ENCODE results near the gene CLEC10A. TPM values are rescaled to one million over a fixed set of nuclear protein-coding genes. Genes with fewer than 3 reads are reported as not detected.

Gene CLEC10A
- total RNA-seq, 1 donor from 2014 or later = not detected

GRCh38 chr17:7113273-7114071 is 33.4 kb upstream of the CLEC10A start:
- H3K4me3 Mint-ChIP-seq = no peak overlapping the region
- H3K9me3 Mint-ChIP-seq = no peaks in the 10 kb centered on the region
- intact Hi-C loops (cut with micrococcal nuclease) = no loop called here
- no peaks in the 10 kb centered on the region for H3K36me3 Mint-ChIP-seq (ENCODE audit: low read depth)
- peaks cover 14% of the 10 kb centered on the region for H3K4me1 Mint-ChIP-seq (ENCODE audit: low read depth)
- DNase-seq (ENCODE audit: low spot score) = no peak
- no peak overlapping the region for H3K27ac Mint-ChIP-seq
- H3K27me3 Mint-ChIP-seq (ENCODE audit: insufficient read depth) = peaks cover 5% of the 10 kb centered on the region

GRCh38 chr17:7112510-7113108 is 32.6 kb upstream of the CLEC10A start:
- Mint-ChIP-seq H3K36me3 (ENCODE audit: low read depth) (no peaks in the 10 kb centered on the region), H3K4me1 (ENCODE audit: low read depth) (peaks cover 14% of the 10 kb centered on the region), H3K27me3 (ENCODE audit: insufficient read depth) (peaks cover 5% of the 10 kb centered on the region), H3K9me3 (no peaks in the 10 kb centered on the region), H3K27ac (no peak overlapping the region), H3K4me3 (no peak overlapping the region)
- intact Hi-C loops (cut with micrococcal nuclease) = no loop called here
- no peak for DNase-seq (ENCODE audit: low spot score)

- Mint-ChIP-seq H3K4me1 (ENCODE audit: low read depth) (peaks cover 14% of the 10 kb centered on the region), H3K4me3 (no peak overlapping the region), H3K36me3 (ENCODE audit: low read depth) (no peaks in the 10 kb centered on the region), H3K9me3 (no peaks in the 10 kb centered on the region), H3K27ac (no peak overlapping the region), H3K27me3 (ENCODE audit: insufficient read depth) (peaks cover 5% of the 10 kb centered on the region)
- no peak for DNase-seq (ENCODE audit: low spot score)
- intact Hi-C loops (cut with micrococcal nuclease) = no loop called here
Observed at GRCh38 chr17:7111784-7112509, 31.9 kb upstream of the CLEC10A start.

- no peaks in the 10 kb centered on the region for H3K36me3 Mint-ChIP-seq (ENCODE audit: low read depth)
- H3K27ac Mint-ChIP-seq = no peak overlapping the region
- no peaks in the 10 kb centered on the region for H3K9me3 Mint-ChIP-seq
- intact Hi-C loops (cut with micrococcal nuclease) = no loop called here
- H3K4me3 Mint-ChIP-seq = no peak overlapping the region
- peaks cover 5% of the 10 kb centered on the region for H3K27me3 Mint-ChIP-seq (ENCODE audit: insufficient read depth)
- no peak for DNase-seq (ENCODE audit: low spot score)
- peaks cover 14% of the 10 kb centered on the region for H3K4me1 Mint-ChIP-seq (ENCODE audit: low read depth)
Observed at GRCh38 chr17:7110617-7111306, 30.7 kb upstream of the CLEC10A start.

GRCh38 chr17:7109461-7110322 is 29.6 kb upstream of the CLEC10A start:
- Mint-ChIP-seq H3K4me1 (ENCODE audit: low read depth) (peaks cover 14% of the 10 kb centered on the region), H3K27ac (no peak overlapping the region), H3K9me3 (no peaks in the 10 kb centered on the region), H3K36me3 (ENCODE audit: low read depth) (no peaks in the 10 kb centered on the region), H3K27me3 (ENCODE audit: insufficient read depth) (peaks cover 5% of the 10 kb centered on the region), H3K4me3 (no peak overlapping the region)
- no peak for DNase-seq (ENCODE audit: low spot score)
- intact Hi-C loops (cut with micrococcal nuclease) = no loop called here

GRCh38 chr17:7108981-7109380 is 28.9 kb upstream of the CLEC10A start:
- Mint-ChIP-seq H3K36me3 (ENCODE audit: low read depth) (no peaks in the 10 kb centered on the region), H3K9me3 (no peaks in the 10 kb centered on the region), H3K4me1 (ENCODE audit: low read depth) (peaks cover 14% of the 10 kb centered on the region), H3K27me3 (ENCODE audit: insufficient read depth) (peaks cover 5% of the 10 kb centered on the region), H3K4me3 (no peak overlapping the region), H3K27ac (no peak overlapping the region)
- intact Hi-C loops (cut with micrococcal nuclease) = no loop called here
- no peak for DNase-seq (ENCODE audit: low spot score)

GRCh38 chr17:7108560-7108925 is 28.5 kb upstream of the CLEC10A start:
- intact Hi-C loops (cut with micrococcal nuclease) = no loop called here
- Mint-ChIP-seq H3K36me3 (ENCODE audit: low read depth) (no peaks in the 10 kb centered on the region), H3K9me3 (no peaks in the 10 kb centered on the region), H3K4me3 (no peak overlapping the region), H3K4me1 (ENCODE audit: low read depth) (peaks cover 14% of the 10 kb centered on the region), H3K27ac (no peak overlapping the region), H3K27me3 (ENCODE audit: insufficient read depth) (peaks cover 5% of the 10 kb centered on the region)
- DNase-seq (ENCODE audit: low spot score) = no peak

- no peak for DNase-seq (ENCODE audit: low spot score)
- no peaks in the 10 kb centered on the region for H3K9me3 Mint-ChIP-seq
- peaks cover 9% of the 10 kb centered on the region for H3K27me3 Mint-ChIP-seq (ENCODE audit: insufficient read depth)
- no peak overlapping the region for H3K27ac Mint-ChIP-seq
- H3K4me1 Mint-ChIP-seq (ENCODE audit: low read depth) = peaks cover 14% of the 10 kb centered on the region
- intact Hi-C loops (cut with micrococcal nuclease) = no loop called here
- no peak overlapping the region for H3K4me3 Mint-ChIP-seq
- H3K36me3 Mint-ChIP-seq (ENCODE audit: low read depth) = no peaks in the 10 kb centered on the region
Observed at GRCh38 chr17:7107795-7108559, 27.9 kb upstream of the CLEC10A start.

GRCh38 chr17:7107012-7107754 is 27.1 kb upstream of the CLEC10A start:
- peaks cover 14% of the 10 kb centered on the region for H3K4me1 Mint-ChIP-seq (ENCODE audit: low read depth)
- DNase-seq (ENCODE audit: low spot score) = no peak
- H3K4me3 Mint-ChIP-seq = no peak overlapping the region
- intact Hi-C loops (cut with micrococcal nuclease) = no loop called here
- no peaks in the 10 kb centered on the region for H3K36me3 Mint-ChIP-seq (ENCODE audit: low read depth)
- H3K27ac Mint-ChIP-seq = no peak overlapping the region
- H3K9me3 Mint-ChIP-seq = no peaks in the 10 kb centered on the region
- peaks cover 9% of the 10 kb centered on the region for H3K27me3 Mint-ChIP-seq (ENCODE audit: insufficient read depth)

- Mint-ChIP-seq H3K4me3 (no peak overlapping the region), H3K9me3 (no peaks in the 10 kb centered on the region), H3K27me3 (ENCODE audit: insufficient read depth) (peaks cover 4% of the 10 kb centered on the region)
Observed at GRCh38 chr17:7102421-7102820, 22.4 kb upstream of the CLEC10A start.

GRCh38 chr17:7101531-7101930 is 21.5 kb upstream of the CLEC10A start:
- Mint-ChIP-seq H3K27me3 (ENCODE audit: insufficient read depth) (peaks cover 4% of the 10 kb centered on the region), H3K9me3 (no peaks in the 10 kb centered on the region)
- intact Hi-C loops (cut with micrococcal nuclease) = no loop called here

More at GRCh38 chr17:7102421-7102820, 22.4 kb upstream of the CLEC10A start:
- Mint-ChIP-seq H3K27ac (no peak overlapping the region), H3K4me1 (ENCODE audit: low read depth) (no peaks in the 10 kb centered on the region), H3K36me3 (ENCODE audit: low read depth) (no peaks in the 10 kb centered on the region)
- intact Hi-C loops (cut with micrococcal nuclease) = no loop called here
- DNase-seq (ENCODE audit: low spot score) = no peak

More at GRCh38 chr17:7101531-7101930, 21.5 kb upstream of the CLEC10A start:
- Mint-ChIP-seq H3K27ac (no peak overlapping the region), H3K4me1 (ENCODE audit: low read depth) (no peaks in the 10 kb centered on the region), H3K36me3 (ENCODE audit: low read depth) (no peaks in the 10 kb centered on the region), H3K4me3 (no peak overlapping the region)
- DNase-seq (ENCODE audit: low spot score) = no peak
